Uterus (tissue), 2 donors: ENCODE results near the gene SEC14L1.

Experiments used
- CTCF ChIP-seq, 4 experiments: fragments of 200-600 bp in 2 of 4; fragments of 450-650 bp in 2 of 4; sonication (generic) in 2 of 4; IDR thresholded peaks; one replicate each; pipeline ENCODE4 v1.5.1; 2016 to 2019; ENCODE audit warnings: antibody characterized with exemption in 4 of 4, mild to moderate bottlenecking in 2 of 4, moderate library complexity in 1 of 4
- POLR2A ChIP-seq, 2 donors: fragments of 450-650 bp; IDR thresholded peaks; one replicate each; pipeline ENCODE4 v1.6.1; 2016; ENCODE audit warnings: antibody characterized with exemption in 2 of 2, mild to moderate bottlenecking in 1 of 2, moderate library complexity in 1 of 2

- TF ChIP-seq CTCF (IDR thresholded peaks at IDR 0.05) = no peak
- TF ChIP-seq POLR2A (IDR thresholded peaks at IDR 0.05) = no peak
Measured at GRCh38 chr17:77167472-77168306, 26.9 kb downstream of the SEC14L1 start.
